Stimulated activated CD4-positive, alpha-beta T cell treated with anti-CD3 and anti-CD28 coated beads, Interleukin-12 subunit alpha, Interleukin-12 subunit beta, amount 100 ng/mL, for 24 hours (primary cell): ENCODE measurements around the gene ATP23.

Experiments
- DNase-seq, 2 experiments: peaks; one replicate each; pipeline ENCODE4 v3.0.0-alpha.2; 2020; ENCODE audit warnings: low read depth in 2 of 2

Gene ATP23, protein sequence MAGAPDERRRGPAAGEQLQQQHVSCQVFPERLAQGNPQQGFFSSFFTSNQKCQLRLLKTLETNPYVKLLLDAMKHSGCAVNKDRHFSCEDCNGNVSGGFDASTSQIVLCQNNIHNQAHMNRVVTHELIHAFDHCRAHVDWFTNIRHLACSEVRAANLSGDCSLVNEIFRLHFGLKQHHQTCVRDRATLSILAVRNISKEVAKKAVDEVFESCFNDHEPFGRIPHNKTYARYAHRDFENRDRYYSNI

DNA sequence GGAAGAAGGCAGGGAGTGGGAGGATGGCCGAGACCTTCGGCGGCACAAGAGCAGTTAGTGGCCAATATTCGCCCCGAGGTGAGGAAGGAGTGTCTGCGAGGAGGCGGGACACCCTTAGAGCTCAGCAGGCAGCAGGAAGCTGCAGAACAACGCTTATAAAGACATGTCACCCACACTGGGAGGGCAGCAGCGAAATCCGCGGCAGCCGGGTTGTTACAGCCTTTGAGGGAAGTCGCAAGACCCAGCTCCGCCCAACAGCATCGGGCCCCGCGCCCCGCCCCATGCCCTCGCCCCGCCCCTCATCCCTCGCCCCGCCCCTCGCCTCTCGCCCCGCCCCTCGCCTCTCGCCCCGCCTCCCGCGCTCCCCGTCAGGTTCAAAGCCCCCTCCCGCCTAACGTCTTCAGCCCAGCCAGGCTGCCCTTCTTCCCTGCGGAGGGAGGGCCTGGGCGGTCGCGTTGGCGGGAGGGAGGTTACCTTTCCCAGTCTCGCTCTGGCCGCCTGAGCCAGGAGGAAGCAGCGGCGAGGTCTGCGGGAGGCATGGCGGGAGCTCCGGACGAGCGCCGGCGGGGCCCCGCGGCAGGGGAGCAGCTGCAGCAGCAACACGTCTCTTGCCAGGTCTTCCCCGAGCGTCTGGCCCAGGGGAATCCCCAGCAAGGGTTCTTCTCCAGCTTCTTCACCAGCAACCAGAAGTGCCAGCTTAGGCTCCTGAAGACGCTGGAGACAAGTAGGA lies at the start of gene ATP23:
ATP23 (plus strand) TSS at position 403 of the 730 bp plus-strand sequence; CDS start at position 538, 135 bp downstream.
- peak; percentile 71 to 77 for DNase-seq

- no peak for DNase-seq
Measured at GRCh38 chr12:57892232-57892972, 49.0 kb upstream of the ATP23 start.

DNA sequence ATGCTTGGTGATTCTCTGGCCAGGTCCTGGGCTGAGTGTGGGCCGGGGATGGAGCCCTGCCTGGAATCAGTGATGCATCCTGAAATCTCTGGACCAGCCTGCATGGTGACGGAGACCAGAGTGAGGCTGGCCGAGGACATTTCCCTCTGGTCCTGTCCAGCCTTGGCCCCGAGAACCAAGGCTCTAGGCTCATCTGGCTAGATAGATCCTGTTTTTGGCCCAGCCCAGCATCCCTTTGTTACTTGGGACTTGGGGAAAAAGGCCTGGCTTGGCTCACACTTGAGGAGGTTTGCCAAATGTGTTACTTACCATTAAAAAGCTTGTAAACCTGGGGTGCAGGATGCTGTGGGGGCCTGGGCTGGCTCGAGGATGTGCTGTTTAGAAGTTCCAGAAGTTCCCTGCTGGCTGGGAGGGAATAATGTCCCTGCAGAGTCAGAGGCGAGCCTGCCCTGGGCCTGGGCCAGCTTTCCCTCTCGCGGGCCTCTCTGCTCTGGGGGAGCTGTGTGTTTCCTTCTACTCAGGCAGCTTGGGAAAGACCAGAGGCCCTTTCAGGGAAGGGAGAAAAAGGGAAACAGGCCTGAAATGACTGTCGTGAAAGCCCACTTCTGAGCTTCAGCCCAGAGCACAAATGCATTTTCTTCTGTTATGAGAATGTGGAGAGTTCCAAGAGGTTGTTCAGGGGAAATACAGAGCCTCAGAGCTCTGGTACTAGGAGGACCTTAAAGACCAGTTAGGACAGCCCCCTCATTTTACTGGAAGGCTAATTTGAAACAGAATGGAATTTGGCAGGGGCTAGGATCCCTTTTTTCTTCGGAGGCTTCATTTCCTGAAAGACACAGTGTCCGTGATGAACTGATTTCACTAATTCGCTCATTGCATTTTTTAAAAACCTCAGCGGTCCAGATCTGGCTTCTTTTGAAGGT lies 47.7 kb upstream of the ATP23 start:
- DNase-seq = no peak

- DNase-seq = no peak
Measured at GRCh38 chr12:57894399-57895292, 46.7 kb upstream of the ATP23 start.

DNA sequence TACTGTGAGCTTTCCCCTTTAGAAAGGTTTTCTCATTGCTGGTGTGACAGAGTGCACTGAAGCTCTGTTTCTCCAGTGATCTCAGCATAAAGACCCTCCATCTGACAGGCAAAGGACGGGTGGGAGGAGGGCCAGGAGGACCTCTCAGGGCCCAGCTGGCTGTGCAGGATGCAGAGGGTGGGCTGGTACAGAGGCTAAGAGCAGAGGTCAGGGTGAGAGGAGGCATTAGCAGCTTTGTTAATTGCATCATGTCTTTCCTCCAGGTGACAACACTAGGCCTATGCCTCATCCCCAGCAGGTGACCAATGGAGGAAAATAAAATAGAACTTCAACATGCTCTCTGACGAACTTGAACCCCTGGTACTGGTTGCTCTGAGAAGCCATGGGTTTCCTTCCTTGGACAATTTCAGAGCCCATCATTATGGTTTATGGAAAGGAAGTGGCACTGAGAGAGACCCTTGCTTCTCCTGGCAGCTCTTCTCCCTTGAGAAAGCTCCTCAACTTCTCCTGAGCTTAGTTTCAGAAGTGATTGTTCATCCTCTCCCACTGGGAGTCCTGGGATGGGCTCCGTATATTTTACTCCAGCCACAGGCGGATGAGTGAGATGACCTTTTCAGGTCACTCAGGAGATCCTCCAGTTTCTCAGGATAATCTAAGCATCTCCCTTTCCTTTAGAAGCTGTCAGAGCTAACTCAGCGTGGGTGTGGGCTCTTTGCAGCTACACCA lies 45.8 kb upstream of the ATP23 start:
- no peak for DNase-seq

- no peak for DNase-seq
Measured at GRCh38 chr12:57896115-57896433, 45.3 kb upstream of the ATP23 start.

DNA sequence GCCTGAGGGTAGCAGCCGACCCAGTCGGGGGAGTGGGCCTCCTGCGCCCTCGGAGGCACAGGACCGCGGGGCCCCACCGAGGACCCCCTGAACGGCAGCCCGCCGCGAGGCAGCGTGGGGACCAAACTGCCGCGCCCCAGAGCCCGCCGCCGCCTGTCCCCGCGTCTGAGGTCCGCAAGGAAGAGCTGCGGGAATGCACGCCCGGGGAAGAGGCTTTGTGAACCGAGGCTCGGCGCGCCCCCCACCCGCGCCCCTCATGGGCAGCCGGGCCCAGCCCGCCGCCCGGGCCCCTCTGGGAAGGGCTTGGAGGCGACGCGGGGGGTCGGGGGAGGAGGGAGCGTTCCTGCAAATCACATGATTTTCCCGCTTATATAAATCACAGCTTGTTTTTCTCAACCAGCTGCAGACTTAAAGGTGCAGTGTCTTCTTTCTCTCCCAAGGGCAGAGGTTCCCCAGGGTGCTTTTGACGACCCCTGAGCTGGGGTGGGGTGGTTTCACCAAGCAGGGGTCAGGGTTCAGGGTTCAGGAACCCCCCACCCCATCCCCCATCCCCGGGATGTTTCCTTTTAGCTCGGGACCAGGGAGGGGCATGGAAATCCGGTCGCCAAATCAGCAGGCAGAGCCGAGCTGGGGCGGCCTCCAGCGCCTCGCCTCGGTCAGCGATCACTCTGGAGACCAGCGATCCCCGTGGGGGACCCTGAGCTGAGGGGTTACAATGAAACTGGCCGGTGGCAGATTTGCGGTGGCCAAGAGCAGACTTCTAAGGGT lies 44.7 kb upstream of the ATP23 start:
- DNase-seq = no peak

- DNase-seq = no peak
Measured at GRCh38 chr12:57897286-57897974, 43.9 kb upstream of the ATP23 start.

GRCh38 chr12:57898308-57898970 lies 42.9 kb upstream of the ATP23 start:
- DNase-seq = no peak

- DNase-seq = peak; percentile 64 to 78
Measured at GRCh38 chr12:57899010-57899662, 42.2 kb upstream of the ATP23 start.

DNA sequence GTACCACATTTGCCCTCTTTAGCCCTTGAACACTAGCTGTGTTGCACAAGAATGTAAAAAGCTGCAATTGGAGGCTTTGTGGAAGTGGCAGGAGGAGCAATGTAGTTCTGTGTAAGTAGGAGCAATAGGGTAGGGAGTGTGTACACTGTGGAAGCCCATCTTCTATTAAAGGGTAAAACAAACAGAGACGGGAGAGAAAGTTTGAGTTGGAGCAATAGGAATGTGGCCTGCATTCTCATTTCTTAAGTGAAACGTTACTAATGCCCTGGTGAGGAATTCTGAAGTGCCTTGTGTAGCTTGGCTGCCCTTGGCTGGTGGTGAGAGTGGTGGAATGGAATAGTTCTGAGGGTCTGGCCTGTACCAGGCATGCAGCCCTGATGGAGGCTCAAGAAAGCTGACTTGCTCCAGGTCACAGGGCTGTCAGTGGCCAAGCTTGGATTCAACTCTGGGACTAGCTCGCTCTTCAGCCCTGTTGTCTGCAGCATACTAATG lies 38.8 kb upstream of the ATP23 start:
- DNase-seq = no peak

DNA sequence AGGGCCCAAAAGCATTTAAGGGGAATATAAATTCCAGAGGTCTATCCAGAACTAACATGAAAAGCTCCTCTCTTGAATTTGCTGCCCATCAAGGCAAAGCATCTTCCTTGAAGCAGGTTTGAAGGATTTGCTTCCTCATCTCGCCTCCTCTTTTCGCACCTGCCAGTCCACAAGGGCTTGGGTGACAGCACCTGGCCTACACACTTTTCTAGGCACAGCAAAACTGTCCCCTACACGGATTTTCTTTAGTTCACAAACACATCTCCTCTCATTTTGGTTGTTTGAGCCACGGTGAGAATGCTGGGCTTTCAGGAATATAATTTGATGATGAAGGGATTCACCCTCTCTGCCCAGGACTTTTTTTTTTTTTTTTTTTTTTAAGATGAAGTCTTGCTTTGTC lies 36.9 kb upstream of the ATP23 start:
- DNase-seq = no peak

DNA sequence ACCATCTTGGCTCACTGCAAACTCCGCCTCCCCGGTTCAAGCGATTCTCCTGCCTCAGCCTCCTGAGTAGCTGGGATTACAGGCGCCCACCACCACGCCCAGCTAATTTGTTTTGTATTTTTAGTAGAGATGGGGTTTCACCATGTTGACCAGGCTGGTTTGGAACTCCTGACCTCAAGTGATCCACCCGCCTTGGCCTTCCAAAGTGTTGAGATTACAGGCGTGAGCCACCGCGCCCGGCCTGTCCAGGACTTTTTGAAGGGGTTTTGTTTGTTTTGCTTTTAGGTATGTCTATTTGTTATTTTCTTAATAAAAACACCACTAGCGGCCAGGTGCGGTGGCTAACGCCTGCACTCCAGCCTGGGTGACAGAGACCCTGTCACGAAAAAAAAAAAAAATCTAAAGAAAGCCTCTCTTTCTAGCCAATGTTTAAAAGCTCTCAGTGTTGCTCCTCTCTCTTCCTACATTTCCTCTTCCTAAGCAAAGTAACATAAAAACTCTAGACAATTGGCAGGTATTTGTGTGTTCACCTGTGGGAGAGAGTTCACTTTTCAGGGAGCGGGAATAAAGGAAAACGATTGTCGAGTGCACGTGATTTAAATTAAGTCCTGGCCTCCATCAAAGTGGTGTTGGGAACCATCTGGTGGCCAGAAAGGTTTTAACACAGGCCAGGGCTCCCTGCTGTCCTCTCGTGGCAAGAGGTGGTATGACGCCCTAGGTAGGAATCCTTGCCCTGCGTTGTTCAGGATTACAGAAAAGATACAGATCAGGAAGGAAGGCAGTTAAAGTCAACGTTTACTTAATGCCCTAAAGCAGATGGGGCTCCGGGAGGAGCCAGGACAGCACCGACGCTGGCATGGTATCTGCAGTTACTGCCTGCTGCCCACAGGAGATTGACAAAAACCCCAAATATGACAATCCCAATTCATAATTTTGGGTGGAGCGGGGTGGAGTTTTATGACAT lies 36.2 kb upstream of the ATP23 start:
- peak; percentile 66 to 86 for DNase-seq

GRCh38 chr12:57905812-57906475 lies 35.4 kb upstream of the ATP23 start:
- DNase-seq = no peak

DNA sequence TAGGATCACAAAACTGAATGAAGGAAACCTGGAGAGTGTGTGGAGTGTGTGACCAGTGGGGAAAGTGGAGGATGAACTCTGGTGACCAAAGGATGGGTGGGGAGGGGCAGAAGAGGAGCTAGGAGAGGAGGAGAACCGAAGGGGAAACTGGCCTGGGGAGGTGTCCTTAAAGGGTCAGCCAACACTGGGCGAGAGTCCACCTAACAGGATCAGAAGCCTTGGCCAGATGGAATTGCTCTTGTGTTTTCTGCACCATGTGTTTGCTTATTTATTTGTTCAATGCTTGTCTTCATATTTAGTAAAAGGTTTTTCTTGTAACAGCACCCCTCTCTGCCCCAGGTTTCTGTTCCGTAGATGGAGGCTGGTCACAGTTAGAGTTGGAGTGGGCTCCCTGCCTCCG lies 34.5 kb upstream of the ATP23 start:
- DNase-seq = no peak

DNA sequence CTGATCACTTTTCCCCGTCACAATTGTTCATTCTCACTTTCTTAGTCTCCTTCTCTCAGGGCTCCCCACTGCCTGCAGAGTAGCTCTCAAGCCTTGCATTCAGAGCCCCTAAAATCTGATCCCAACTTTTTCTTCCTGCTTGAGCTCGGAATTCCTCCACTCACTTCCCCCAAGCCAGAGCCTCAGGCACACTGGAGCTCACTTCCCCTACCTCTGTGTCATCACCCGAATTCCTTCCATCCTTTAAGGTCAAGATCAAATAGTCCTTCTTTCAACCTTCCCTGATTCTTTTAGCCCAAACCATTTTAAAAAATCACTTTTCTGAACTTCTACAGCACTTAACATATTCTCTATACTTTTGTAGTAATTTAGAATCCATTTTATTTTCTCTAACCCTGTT lies 34.1 kb upstream of the ATP23 start:
- no peak for DNase-seq
